NCI-H187 treated with DMSO at 0.1 percent for 48 hours (cell line): ENCODE data around the gene FHIP1B.

Experiments
- DNase-seq: peaks from one replicate; lab custom pipeline; 2025; lab: John Stamatoyannopoulos, UW

FHIP1B gene

GRCh38 chr11:6199174-6199810, 35.1 kb downstream of the FHIP1B start, which contains the start of gene OR52W1:
Gene OR52W1 (plus strand): TSS chr11:6199224. CDS start chr11:6199224, 0 bp downstream.
- no peak for DNase-seq

- no peak for DNase-seq
Observed at GRCh38 chr11:6197466-6198200, 36.8 kb downstream of the FHIP1B start.

GRCh38 chr11:6196396-6196795, 38.0 kb downstream of the FHIP1B start:
- DNase-seq, result no peak

- no peak for DNase-seq
Observed at GRCh38 chr11:6194065-6194581, 40.3 kb downstream of the FHIP1B start.

- no peak for DNase-seq
Observed at GRCh38 chr11:6191742-6192141, 42.7 kb downstream of the FHIP1B start.

- DNase-seq, result no peak
Observed at GRCh38 chr11:6175440-6175839, 59.0 kb downstream of the FHIP1B start.

GRCh38 chr11:6170226-6170625, 64.2 kb downstream of the FHIP1B start, which contains the start of gene OR52B2:
Gene OR52B2 (minus strand): TSS chr11:6170326. CDS start chr11:6170326, 0 bp downstream.
- DNase-seq, result no peak
